GM21367 (cell line): Measurements from ENCODE around the gene CENPP.

Experiments
- ATAC-seq: cut with Tn5 transposase; IDR thresholded peaks from one replicate; pipeline ENCODE4 v1.9.1; 2021; ENCODE audit not compliant: unreplicated experiment

CENPP gene

GRCh38 chr9:92503156-92503555 lies 177.4 kb downstream of the CENPP start:
- no peak for ATAC-seq

GRCh38 chr9:92504881-92505280 lies 179.1 kb downstream of the CENPP start:
- no peak for ATAC-seq

- no peak for ATAC-seq
Measured at GRCh38 chr9:92506184-92506857, 180.6 kb downstream of the CENPP start.

GRCh38 chr9:92507005-92507404 lies 181.3 kb downstream of the CENPP start:
- no peak for ATAC-seq

- ATAC-seq, result no peak
Measured at GRCh38 chr9:92507496-92507895, 181.7 kb downstream of the CENPP start.

GRCh38 chr9:92508018-92508820 lies 182.5 kb downstream of the CENPP start:
- ATAC-seq, result no peak

GRCh38 chr9:92509050-92509449 lies 183.3 kb downstream of the CENPP start:
- ATAC-seq, result no peak

GRCh38 chr9:92510747-92511146 lies 185.0 kb downstream of the CENPP start:
- no peak for ATAC-seq

- no peak for ATAC-seq
Measured at GRCh38 chr9:92512622-92513021, 186.9 kb downstream of the CENPP start.

- no peak for ATAC-seq
Measured at GRCh38 chr9:92513349-92513748, 187.6 kb downstream of the CENPP start.

GRCh38 chr9:92514635-92515034 lies 188.9 kb downstream of the CENPP start:
- no peak for ATAC-seq

- no peak for ATAC-seq
Measured at GRCh38 chr9:92516521-92516920, 190.8 kb downstream of the CENPP start.

GRCh38 chr9:92517046-92517445 lies 191.3 kb downstream of the CENPP start:
- ATAC-seq, result no peak

GRCh38 chr9:92518199-92518598 lies 192.4 kb downstream of the CENPP start:
- ATAC-seq, result no peak

- ATAC-seq, result no peak
Measured at GRCh38 chr9:92520837-92521236, 195.1 kb downstream of the CENPP start.

- no peak for ATAC-seq
Measured at GRCh38 chr9:92522983-92523970, 197.5 kb downstream of the CENPP start.

GRCh38 chr9:92524881-92525280 lies 199.1 kb downstream of the CENPP start:
- no peak for ATAC-seq

- ATAC-seq, result no peak
Measured at GRCh38 chr9:92525306-92525705, 199.6 kb downstream of the CENPP start.

- no peak for ATAC-seq
Measured at GRCh38 chr9:92527291-92527828, 201.6 kb downstream of the CENPP start.

- no peak for ATAC-seq
Measured at GRCh38 chr9:92527832-92528521, 202.2 kb downstream of the CENPP start.

- no peak for ATAC-seq
Measured at GRCh38 chr9:92528522-92528849, 202.7 kb downstream of the CENPP start.
